HFFc6 (cell line): ENCODE results near the gene NTF4. TPM values are rescaled to one million over a fixed set of nuclear protein-coding genes. Genes with fewer than 3 reads are reported as not detected.
"Not testable (repeated sequence)": the region's sequence is repeated elsewhere in the genome, so short reads cannot be mapped to it uniquely, and the experiment has no call there.

Experiments used
- DNase-seq: peaks from one replicate; pipeline ENCODE4 v3.0.0-alpha.2; 2018
- H3K27ac Mint-ChIP-seq: 2 replicates; pipeline ENCODE4 v1.8.0; 2020; ENCODE audit warnings: mild to moderate bottlenecking, mixed read lengths
- H3K27me3 Mint-ChIP-seq: 2 replicates; pipeline ENCODE4 v1.8.0; 2021; ENCODE audit warnings: mild to moderate bottlenecking, moderate library complexity, mixed read lengths; ENCODE audit not compliant: insufficient read depth
- H3K36me3 Mint-ChIP-seq: 2 replicates; pipeline ENCODE4 v1.8.0; 2021; ENCODE audit warnings: low read depth, mixed read lengths
- H3K4me1 Mint-ChIP-seq: 2 replicates; pipeline ENCODE4 v1.8.0; 2020; ENCODE audit warnings: low read depth, mixed read lengths
- H3K4me3 Mint-ChIP-seq: 2 replicates; pipeline ENCODE4 v1.8.0; 2020; ENCODE audit warnings: mild to moderate bottlenecking, moderate library complexity, mixed read lengths
- H3K9me3 Mint-ChIP-seq: 2 replicates; pipeline ENCODE4 v1.8.0; 2020; ENCODE audit warnings: mild to moderate bottlenecking, mixed read lengths
- CTCF ChIP-seq: fragments of 200-600 bp; sonication (generic); IDR thresholded peaks from 2 replicates; pipeline ENCODE4 v1.5.0; 2021; ENCODE audit warnings: antibody characterized with exemption, mild to moderate bottlenecking
- total RNA-seq, 6 experiments: library from RNA; stranded (reverse); fragmentation: NEBNext Ultra II Directional; extraction: Animal tissue kit (Norgen Biotek cat#: 25700); gene quantifications; 2 replicates in 1 of 6; 3 replicates in 5 of 6; pipeline ENCODE4 v1.2.3, GENCODE V29; 2021

Gene NTF4
- total RNA-seq, 6 experiments from 2014 or later: 0.82 to 1.5 (median 1.1) TPM; not detected in 2

DNA sequence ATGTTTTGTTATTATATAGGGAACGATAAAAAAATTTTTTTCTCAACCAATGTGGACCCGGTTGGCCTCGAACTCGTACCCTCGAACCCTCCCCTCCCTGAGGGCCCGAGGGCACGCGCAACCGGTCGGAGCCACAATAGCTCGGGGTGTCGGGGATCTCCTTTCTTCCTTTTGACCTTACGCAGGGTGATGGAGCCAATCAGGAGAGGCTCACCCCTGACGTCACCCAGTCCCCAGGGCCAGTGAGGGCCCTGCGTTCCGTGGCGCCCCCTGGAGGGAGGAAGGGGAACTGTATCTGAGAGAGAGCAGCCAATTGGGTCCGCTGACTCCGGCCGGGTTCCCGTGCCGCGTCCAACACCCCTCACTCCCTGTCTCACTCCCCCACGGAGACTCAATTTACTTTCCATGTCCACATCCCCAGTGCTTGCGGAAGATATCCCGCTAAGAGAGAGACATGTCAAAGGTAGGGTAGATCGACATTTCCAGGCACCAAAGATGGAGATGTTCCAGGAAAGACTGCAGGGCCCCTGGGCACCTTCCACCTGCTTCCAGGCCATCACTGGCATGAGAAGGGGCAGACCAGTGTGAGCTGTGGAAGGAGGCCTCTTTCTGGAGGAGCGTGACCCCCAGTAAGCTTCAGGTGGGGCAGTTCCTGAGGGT, 32.8 kb downstream of the NTF4 start, which contains the start of gene CGB2:
Gene CGB2, plus strand, starts transcription at position 249 of the 660 bp plus-strand sequence. Its CDS starts 206 bp downstream, at position 455.
- H3K36me3 Mint-ChIP-seq, H3K27me3 Mint-ChIP-seq, H3K27ac Mint-ChIP-seq, H3K4me3 Mint-ChIP-seq, DNase-seq, H3K9me3 Mint-ChIP-seq: not testable (repeated sequence)
- H3K4me1 Mint-ChIP-seq: peaks cover 15% of the 10 kb centered on the region
- TF ChIP-seq CTCF: peak; percentile 70

DNA sequence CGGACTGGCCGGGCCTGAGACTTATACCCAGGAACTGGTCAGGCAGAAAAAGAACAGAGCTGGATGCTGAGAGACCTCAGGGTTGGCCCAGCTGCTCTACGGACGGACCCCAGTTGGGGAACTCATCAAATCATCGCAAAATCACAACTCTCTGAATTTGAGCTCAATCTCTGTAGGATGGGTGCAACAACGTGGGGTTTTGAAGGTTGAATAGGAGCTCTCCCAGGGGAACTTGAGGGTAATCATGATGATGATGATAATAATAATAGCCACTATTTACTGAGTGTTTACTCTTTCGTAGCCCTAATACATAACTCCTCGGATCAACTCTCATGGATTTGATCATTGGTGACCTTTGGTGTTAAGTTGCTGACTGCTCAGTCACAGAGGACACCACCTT, 34.3 kb downstream of the NTF4 start:
- H3K36me3 Mint-ChIP-seq, H3K27me3 Mint-ChIP-seq, DNase-seq, H3K27ac Mint-ChIP-seq, H3K9me3 Mint-ChIP-seq, H3K4me3 Mint-ChIP-seq: not testable (repeated sequence)
- H3K4me1 Mint-ChIP-seq: peaks cover 23% of the 10 kb centered on the region

DNA sequence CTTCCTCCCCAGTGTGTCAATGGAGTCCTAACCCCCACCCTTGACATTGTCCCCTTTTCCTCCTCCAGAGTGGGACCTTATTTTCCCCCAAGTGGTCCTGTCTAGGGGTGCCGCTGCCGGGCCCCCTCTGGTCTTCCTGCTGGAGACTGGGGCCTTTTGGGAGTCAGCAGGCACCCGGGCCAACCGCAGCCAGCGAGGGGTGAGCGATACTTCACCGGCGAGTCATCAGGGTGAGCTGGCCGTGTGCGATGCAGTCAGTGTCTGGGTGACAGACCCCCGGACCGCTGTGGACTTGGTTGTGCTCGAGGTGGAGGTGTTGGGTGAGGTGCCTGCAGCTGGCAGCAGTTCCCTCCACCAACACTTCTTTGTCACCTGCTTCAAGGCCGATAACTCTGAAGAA, 34.9 kb downstream of the NTF4 start:
- not testable (repeated sequence) for H3K36me3 Mint-ChIP-seq, H3K27me3 Mint-ChIP-seq, DNase-seq, H3K4me3 Mint-ChIP-seq, H3K9me3 Mint-ChIP-seq
- Mint-ChIP-seq H3K27ac (peak overlapping the region; percentile 77; the same call in 1 of the 2 replicates), H3K4me1 (peaks cover 28% of the 10 kb centered on the region)

GRCh38 chr19:49028686-49029085, 35.9 kb downstream of the NTF4 start:
- not testable (repeated sequence) for H3K27ac Mint-ChIP-seq, H3K36me3 Mint-ChIP-seq, DNase-seq, H3K4me3 Mint-ChIP-seq, H3K27me3 Mint-ChIP-seq, H3K9me3 Mint-ChIP-seq
- H3K4me1 Mint-ChIP-seq: peaks cover 28% of the 10 kb centered on the region

DNA sequence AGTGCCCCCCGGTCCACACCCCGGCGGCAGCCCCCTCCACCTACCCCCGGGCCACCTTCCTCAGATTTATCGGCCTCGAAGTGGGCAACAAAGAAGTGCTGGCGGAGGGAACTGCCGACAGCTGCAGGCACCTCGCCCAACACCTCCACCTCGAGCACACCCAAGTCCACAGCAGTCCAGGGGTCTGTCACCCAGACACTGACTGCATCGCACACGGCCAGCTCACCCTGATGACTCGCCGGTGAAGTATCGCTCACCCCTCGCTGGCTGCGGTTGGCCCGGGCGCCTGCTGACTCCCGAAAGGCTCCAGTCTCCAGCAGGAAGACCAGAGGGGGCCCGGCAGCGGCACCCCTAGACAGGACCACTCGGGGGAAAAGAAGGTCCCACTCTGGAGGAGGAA, 39.0 kb downstream of the NTF4 start:
- H3K36me3 Mint-ChIP-seq, H3K27me3 Mint-ChIP-seq, H3K9me3 Mint-ChIP-seq, DNase-seq: not testable (repeated sequence)
- peak overlapping the region; percentile 65; the same call in 1 of the 2 replicates for H3K4me3 Mint-ChIP-seq
- H3K27ac Mint-ChIP-seq: peak overlapping the region; percentile 92
- peaks cover 43% of the 10 kb centered on the region for H3K4me1 Mint-ChIP-seq

- H3K9me3 Mint-ChIP-seq, DNase-seq, H3K27ac Mint-ChIP-seq, H3K27me3 Mint-ChIP-seq, H3K4me3 Mint-ChIP-seq, H3K36me3 Mint-ChIP-seq: not testable (repeated sequence)
- H3K4me1 Mint-ChIP-seq: peaks cover 41% of the 10 kb centered on the region
Observed at GRCh38 chr19:49025088-49025487, 39.5 kb downstream of the NTF4 start.

DNA sequence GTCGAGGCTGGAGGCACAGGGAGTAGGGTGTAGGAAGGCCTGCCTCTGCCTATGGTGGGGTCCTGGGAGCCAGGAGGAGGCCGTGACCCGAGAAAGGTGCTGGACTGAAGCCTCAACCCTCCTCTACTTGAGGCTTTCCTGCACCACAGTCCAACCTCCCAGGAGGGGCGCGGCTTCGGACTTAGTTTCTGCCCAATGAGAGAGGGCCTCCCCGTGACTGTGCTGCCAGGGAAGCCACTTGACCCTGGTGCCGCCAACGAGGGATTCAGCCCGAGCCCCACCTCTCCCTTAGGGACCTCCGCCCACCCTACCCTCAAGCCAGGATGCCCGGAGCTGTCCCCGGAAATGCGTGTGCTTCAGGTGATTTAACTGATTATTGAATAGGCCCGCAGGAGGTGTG, 40.4 kb downstream of the NTF4 start, which contains the start of gene CGB3:
Gene CGB3, minus strand, starts transcription at position 101 of the 400 bp plus-strand sequence. CDS start 362 bp downstream, outside the sequence.
- peaks cover 35% of the 10 kb centered on the region for H3K4me1 Mint-ChIP-seq
- not testable (repeated sequence) for H3K27me3 Mint-ChIP-seq, H3K4me3 Mint-ChIP-seq, DNase-seq, H3K9me3 Mint-ChIP-seq, H3K27ac Mint-ChIP-seq, H3K36me3 Mint-ChIP-seq

DNA sequence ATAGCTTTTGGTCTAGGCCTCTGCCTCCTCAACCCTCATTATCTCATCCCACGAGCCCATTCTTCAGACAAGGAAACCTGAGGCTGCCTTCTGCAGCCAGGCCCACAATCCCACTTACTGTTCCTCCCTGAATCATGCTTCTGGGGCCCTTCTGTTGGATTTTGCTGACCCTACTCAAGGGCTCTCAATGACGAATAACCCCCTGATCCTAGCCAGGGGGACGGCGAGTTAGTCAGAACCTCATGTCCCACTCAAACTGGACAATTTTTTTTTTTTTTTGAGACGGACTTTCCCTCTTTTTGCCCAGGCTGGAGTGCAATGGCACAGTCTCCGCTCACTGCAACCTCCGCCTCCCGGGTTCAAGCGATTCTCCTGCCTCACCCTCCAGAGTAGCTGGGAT, 42.5 kb downstream of the NTF4 start:
- Mint-ChIP-seq H3K4me1 (peaks cover 44% of the 10 kb centered on the region), H3K9me3 (no peaks in the 10 kb centered on the region), H3K27ac (no peak overlapping the region), H3K27me3 (peaks cover 3% of the 10 kb centered on the region; the same call in 1 of the 2 replicates), H3K4me3 (no peak overlapping the region), H3K36me3 (no peaks in the 10 kb centered on the region)
- no peak for TF ChIP-seq CTCF
- DNase-seq: no peak
